ENCODE measurements around the gene ADCY7.

Gene ADCY7

GRCh38 chr16:50227665-50228064 lies 38.7 kb upstream of the ADCY7 start:
- no peak overlapping the region for H3K4me2 ChIP-seq (ENCODE audit: low read length)
- no peak overlapping the region for H3K9ac ChIP-seq
- no peaks in the 10 kb centered on the region for H3K79me2 ChIP-seq
- no peak overlapping the region for H2AFZ ChIP-seq
- no peaks in the 10 kb centered on the region for H3K4me1 ChIP-seq
- TF ChIP-seq, protein P1, sequence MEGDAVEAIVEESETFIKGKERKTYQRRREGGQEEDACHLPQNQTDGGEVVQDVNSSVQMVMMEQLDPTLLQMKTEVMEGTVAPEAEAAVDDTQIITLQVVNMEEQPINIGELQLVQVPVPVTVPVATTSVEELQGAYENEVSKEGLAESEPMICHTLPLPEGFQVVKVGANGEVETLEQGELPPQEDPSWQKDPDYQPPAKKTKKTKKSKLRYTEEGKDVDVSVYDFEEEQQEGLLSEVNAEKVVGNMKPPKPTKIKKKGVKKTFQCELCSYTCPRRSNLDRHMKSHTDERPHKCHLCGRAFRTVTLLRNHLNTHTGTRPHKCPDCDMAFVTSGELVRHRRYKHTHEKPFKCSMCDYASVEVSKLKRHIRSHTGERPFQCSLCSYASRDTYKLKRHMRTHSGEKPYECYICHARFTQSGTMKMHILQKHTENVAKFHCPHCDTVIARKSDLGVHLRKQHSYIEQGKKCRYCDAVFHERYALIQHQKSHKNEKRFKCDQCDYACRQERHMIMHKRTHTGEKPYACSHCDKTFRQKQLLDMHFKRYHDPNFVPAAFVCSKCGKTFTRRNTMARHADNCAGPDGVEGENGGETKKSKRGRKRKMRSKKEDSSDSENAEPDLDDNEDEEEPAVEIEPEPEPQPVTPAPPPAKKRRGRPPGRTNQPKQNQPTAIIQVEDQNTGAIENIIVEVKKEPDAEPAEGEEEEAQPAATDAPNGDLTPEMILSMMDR (IDR thresholded peaks at IDR 0.05): no peak
- H3K27me3 ChIP-seq (ENCODE audit: control insufficient read depth, insufficient read depth, low read length): no peaks in the 10 kb centered on the region
- no peak overlapping the region for H3K27ac ChIP-seq
- H3K4me3 ChIP-seq (ENCODE audit: low read depth, low read length): no peak overlapping the region
- no peaks in the 10 kb centered on the region for H3K9me3 ChIP-seq (ENCODE audit: control insufficient read depth, low read length)
- no peaks in the 10 kb centered on the region for H3K36me3 ChIP-seq (ENCODE audit: control insufficient read depth, insufficient read depth, low read length)

- H3K9ac ChIP-seq: no peak overlapping the region
- no peak overlapping the region for H3K27ac ChIP-seq
- no peaks in the 10 kb centered on the region for H3K4me1 ChIP-seq
- no peaks in the 10 kb centered on the region for H3K9me3 ChIP-seq (ENCODE audit: control insufficient read depth, low read length)
- no peaks in the 10 kb centered on the region for H3K79me2 ChIP-seq
- H3K36me3 ChIP-seq (ENCODE audit: control insufficient read depth, insufficient read depth, low read length): no peaks in the 10 kb centered on the region
- no peak overlapping the region for H3K4me3 ChIP-seq (ENCODE audit: low read depth, low read length)
- H3K27me3 ChIP-seq (ENCODE audit: control insufficient read depth, insufficient read depth, low read length): no peaks in the 10 kb centered on the region
- no peak overlapping the region for H3K4me2 ChIP-seq (ENCODE audit: low read length)
- H2AFZ ChIP-seq: no peak overlapping the region
- TF ChIP-seq, protein P1 (IDR thresholded peaks at IDR 0.05): no peak
Observed at GRCh38 chr16:50228364-50228868, 37.9 kb upstream of the ADCY7 start.

DNA sequence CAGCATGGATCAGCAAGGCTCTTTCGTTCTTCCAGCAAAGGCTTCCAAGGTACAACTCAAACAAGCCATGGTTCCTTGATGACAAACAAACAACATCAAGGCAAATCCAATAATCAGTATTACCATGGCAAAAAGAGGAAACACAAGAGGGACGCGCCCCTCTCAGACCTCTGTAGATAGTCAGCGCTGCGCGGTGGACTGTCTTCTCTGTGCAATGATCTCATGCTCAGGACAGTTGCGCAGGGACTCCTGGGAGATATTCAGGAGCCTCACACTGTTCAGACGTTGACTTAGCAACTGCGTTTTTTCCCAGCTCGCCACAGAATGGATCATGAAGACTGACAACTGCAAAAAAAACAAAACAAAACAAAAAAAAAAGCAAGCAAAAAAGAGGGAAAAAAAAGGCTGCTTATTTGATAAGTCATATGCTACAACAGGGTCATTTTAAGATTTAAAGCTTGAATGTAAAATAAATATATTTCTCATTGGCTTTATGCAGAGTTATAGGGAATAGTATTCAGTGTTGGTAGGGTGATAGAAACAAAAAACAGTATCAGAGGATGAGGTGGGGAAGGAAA lies 37.1 kb upstream of the ADCY7 start:
- Histone ChIP-seq H3K36me3 (ENCODE audit: control insufficient read depth, insufficient read depth, low read length) (no peaks in the 10 kb centered on the region), H3K4me3 (ENCODE audit: low read depth, low read length) (no peak overlapping the region), H2AFZ (no peak overlapping the region), H3K79me2 (no peaks in the 10 kb centered on the region), H3K4me1 (no peaks in the 10 kb centered on the region), H3K27me3 (ENCODE audit: control insufficient read depth, insufficient read depth, low read length) (no peaks in the 10 kb centered on the region), H3K9ac (no peak overlapping the region), H3K27ac (no peak overlapping the region), H3K4me2 (ENCODE audit: low read length) (no peak overlapping the region), H3K9me3 (ENCODE audit: control insufficient read depth, low read length) (no peaks in the 10 kb centered on the region)
- TF ChIP-seq, protein P1 (IDR thresholded peaks at IDR 0.05): no peak

DNA sequence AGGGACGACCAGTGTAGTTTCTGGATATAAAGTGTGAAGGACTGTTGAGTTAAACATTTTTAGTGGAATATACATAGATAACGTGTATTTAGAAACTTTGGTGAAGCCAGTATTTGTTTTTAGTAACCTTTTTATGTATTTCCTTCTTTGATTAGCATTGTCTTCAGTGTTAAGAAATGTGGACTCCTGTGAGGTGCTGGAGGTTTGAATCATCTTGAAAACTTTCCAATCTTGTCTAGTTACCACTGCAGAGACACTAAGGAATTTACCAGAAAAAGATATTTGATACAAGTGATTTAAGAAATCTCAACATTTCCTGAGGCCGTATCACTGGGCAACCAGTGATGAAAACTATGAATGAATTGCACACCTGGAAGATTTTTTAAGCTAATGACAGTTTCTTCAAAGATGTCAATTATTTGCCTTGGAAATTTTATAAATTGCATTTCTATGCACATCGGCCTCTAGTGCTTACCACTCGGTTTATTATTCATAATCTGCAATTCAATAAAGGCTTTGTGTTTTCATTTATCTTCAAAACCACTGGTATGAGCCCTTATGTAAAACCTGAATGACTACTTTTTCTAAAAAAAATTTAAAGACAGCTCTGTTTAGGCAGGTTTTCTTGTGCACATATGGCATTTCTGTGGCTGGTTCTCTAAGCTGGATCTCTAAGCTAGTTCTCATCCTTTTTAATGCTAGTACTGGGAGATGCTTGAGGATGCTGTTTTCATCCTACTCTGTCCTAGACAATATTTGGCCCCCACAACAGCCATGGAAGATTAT lies 31.4 kb upstream of the ADCY7 start:
- Histone ChIP-seq H3K9ac (no peak overlapping the region), H3K27me3 (ENCODE audit: control insufficient read depth, insufficient read depth, low read length) (no peaks in the 10 kb centered on the region), H3K36me3 (ENCODE audit: control insufficient read depth, insufficient read depth, low read length) (no peaks in the 10 kb centered on the region), H3K4me2 (ENCODE audit: low read length) (no peak overlapping the region), H3K4me1 (peaks cover 4% of the 10 kb centered on the region), H2AFZ (no peak overlapping the region), H3K9me3 (ENCODE audit: control insufficient read depth, low read length) (no peaks in the 10 kb centered on the region), H3K79me2 (no peaks in the 10 kb centered on the region), H3K4me3 (ENCODE audit: low read depth, low read length) (no peak overlapping the region), H3K27ac (no peak overlapping the region)
- TF ChIP-seq, protein P1 (IDR thresholded peaks at IDR 0.05): no peak

Data from parathyroid adenoma (tissue), 2 donors.